HG03442 (cell line): ENCODE measurements around the gene DHDDS.
A peak's percentile ranks its signal among the peaks of the same experiment; 100 is the strongest.
"Not testable (repeated sequence)": the region's sequence is repeated elsewhere in the genome, so short reads cannot be mapped to it uniquely, and the experiment has no call there.

Experiments
- ATAC-seq: cut with Tn5 transposase; IDR thresholded peaks from one replicate; pipeline ENCODE4 v1.9.1; 2021; ENCODE audit warnings: mild to moderate bottlenecking, moderate library complexity; ENCODE audit not compliant: unreplicated experiment

The DHDDS gene

GRCh38 chr1:26431979-26432695 is at the start of gene DHDDS:
TSS of gene DHDDS (plus strand) at chr1:26432321. CDS start at chr1:26432946, 625 bp downstream.
- ATAC-seq, result peak; percentile 91

DNA sequence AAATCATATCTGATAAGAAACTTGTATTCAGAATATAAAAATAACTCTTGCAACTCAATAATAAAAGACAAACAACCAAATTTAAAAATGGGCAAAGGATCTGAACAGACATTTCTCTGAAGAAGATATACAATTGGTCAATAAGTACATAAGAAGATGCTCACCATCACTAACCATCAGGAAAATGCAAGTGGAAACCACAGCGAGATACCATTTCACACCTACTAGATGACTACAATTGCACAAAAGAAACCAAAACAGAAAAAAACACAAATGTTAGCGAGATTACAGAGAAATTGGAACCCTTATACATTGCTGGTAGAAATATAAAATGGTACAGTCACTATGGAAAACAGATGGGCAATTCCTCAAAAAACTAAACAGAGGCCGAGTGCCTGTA is 48.0 kb upstream of the DHDDS start:
- ATAC-seq, result no peak

DNA sequence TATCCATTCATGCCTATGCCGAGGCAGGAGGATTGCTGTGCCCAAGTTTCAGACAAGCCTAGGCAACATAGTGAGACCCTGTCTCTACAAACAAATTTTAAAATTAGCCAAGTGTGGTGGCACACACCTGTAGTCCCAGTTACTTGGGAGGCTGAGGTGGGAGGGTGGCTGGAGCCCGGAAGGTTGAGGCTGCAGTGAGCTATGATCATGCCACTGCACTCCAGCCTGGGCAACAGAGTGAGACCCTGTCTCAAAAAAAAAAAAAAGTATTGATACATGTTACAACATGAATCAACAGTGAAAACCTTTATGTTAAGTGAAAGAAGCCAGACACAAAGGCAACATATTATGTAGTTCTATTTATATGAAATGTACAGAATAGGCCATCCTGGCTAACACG is 47.1 kb upstream of the DHDDS start:
- not testable (repeated sequence) for ATAC-seq

GRCh38 chr1:26387447-26387846 is 44.7 kb upstream of the DHDDS start:
- ATAC-seq, result no peak

DNA sequence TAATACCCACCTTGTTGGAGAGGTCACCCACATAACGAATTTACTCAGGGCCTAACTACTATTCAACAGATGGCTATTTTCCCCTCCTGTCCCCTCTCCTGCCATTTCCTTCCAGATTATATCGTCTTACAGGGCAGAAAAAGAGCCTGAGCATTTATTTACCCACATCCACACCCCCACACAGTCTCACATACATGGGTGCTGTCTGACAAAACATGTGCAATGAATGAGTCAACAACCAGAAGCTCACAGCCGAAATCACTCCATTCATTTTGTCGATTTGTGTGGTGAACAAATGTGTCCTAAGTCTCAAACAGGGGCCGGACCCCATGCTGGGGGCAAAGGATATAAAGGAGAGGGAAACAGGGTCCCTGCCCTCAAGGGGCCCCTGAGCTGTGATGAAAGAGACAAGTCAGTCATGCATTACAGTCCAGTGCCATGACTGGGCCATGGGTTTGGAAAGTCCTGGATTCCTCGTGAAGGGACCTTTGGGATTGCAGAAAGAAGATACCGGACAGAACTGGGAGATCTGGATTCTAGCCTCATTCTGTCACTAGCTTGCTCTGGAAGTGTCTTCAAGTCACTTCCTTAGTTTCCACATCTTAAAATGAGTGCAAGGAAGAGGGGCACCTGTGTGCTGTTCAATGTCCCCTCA is 43.2 kb upstream of the DHDDS start:
- ATAC-seq, result no peak

GRCh38 chr1:26389604-26390247 is 42.4 kb upstream of the DHDDS start:
- no peak for ATAC-seq

DNA sequence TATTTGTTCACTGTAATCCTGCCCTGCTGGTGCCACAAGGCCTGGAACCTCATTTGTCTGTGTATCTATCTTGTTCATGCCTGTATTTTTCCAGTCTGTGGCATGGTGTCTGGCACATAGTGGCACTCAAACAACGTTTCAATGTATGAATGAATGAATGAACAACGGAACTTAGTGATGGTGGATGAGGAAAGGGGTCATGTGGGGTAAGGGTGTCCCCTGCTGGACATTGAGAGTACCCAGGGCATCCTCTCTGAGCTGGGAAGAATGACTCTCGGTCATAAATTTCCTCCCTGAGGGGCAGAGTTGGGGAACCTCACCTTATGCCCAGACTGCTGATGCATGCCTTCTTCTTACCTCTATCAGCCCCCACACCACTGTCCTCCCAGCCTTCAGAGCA is 40.7 kb upstream of the DHDDS start:
- no peak for ATAC-seq

DNA sequence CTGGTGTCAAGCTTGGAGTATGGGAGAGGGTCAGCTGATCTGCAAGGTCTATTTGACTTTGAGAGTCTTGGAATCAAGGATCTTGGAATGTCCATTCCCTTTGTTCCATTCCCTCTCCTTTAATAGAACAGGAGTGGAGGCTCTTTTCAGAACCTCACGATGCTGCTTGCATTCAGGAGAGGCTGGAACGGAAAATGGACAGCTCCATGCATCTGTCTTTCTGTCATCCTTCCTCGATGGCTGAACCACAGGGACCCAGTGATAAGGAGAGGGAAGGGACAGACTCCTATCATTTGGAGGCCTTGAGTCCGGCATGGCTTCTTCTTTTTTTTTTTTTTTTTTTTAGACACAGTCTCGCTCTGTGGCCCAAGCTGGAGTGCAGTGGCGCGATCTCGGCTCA is 36.4 kb upstream of the DHDDS start:
- ATAC-seq, result no peak

DNA sequence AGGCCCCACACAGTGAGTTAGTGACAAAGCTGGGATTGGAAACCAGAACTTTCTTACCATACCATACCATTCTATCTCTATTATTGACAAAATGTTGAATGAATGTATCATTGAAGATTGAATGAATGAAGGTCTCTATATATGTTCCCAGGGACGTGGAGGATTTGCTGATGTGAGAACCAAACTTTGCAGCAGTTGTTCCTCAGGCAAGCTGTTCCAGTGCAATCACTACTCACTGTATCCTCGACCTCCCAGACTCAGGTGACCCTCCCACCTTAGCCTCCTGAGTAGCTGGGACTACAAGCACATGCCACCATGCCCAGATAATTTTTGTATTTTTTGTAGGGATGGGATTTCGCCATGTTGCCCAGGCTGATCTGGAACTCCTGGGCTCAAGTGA is 33.1 kb upstream of the DHDDS start:
- no peak for ATAC-seq

GRCh38 chr1:26401891-26402290 is 30.2 kb upstream of the DHDDS start:
- no peak for ATAC-seq

DNA sequence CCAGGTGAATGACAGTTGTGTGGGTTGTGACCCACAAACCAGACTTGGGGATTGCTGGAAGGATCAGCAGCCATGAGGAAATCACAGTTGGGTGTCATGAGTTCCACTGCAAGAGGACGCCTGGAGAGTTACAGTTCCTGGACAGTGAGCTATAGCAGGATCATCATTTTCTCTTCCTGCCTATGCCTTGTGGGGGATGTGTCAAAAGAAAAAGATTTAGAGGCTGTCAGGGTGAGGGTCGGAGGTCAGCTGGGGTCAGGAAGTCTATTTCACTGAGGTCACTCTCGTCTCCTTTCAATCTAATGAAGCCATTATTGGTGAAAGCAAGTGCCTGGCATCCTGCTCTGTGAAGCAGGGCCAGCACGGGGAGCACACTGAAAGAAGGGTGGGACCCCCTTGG is 28.5 kb upstream of the DHDDS start:
- ATAC-seq, result no peak

GRCh38 chr1:26404641-26405040 is 27.5 kb upstream of the DHDDS start:
- ATAC-seq, result no peak

GRCh38 chr1:26405281-26405915 is 26.7 kb upstream of the DHDDS start:
- ATAC-seq, result no peak

DNA sequence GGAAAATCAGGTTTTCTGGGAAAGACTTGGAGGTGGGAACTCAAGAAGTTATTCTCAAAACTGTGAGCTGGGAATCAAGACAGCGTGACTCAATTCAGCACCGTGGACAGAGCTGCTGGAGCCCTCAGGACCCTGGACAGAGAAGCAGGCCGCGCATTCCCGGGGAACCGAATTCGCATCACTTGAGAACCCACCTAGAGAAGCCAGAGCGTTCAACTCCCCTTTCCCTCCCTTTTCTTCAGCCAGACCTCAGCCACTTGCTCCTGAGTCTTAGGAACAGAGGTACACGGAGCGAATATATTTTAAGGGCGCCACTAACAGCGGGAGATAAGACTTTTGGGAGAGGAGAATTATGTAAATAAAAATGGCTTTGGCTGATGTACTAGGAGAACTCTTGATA is 23.5 kb upstream of the DHDDS start:
- no peak for ATAC-seq

GRCh38 chr1:26409191-26409807 is 22.8 kb upstream of the DHDDS start:
- ATAC-seq, result no peak

DNA sequence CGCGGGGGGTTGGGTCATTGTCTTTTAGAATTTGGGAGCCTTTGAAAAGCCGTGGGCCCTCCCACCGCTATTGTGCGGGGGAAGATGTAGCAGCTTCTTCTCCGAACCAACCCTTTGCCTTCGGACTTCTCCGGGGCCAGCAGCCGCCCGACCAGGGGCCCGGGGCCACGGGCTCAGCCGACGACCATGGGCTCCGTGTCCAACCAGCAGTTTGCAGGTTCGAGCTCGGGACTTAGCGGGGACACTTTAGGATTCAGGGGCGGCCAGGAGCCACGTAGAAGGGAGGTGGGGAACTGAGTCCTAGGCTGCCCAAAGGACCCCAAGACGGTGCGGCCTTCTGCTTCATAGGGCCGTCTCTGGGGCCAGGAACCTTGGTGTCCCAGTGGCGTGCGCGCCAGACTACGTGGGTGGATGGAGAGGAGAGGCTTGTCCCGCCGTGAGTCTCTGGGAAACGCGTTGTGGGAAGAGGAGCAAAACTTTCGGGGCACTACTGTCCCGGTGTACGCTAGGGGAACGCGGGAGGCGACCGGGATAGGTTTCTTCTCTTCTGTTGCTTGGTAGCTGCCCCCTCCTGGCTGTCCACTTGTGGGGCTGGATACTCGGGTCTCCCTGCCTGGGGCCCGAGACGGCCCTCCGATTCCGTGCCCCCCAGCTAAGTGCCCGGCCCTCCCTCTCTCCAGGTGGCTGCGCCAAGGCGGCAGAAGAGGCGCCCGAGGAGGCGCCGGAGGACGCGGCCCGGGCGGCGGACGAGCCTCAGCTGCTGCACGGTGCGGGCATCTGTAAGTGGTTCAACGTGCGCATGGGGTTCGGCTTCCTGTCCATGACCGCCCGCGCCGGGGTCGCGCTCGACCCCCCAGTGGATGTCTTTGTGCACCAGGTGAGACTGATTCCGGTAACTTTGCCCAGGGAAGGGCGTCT is 21.2 kb upstream of the DHDDS start, which contains the start of gene LIN28A:
Gene LIN28A (plus strand): TSS at position 112 of the 918 bp plus-strand sequence. CDS start 75 bp downstream, at position 187.
- ATAC-seq, result no peak

- no peak for ATAC-seq
Observed at GRCh38 chr1:26411624-26412074, 20.5 kb upstream of the DHDDS start.

DNA sequence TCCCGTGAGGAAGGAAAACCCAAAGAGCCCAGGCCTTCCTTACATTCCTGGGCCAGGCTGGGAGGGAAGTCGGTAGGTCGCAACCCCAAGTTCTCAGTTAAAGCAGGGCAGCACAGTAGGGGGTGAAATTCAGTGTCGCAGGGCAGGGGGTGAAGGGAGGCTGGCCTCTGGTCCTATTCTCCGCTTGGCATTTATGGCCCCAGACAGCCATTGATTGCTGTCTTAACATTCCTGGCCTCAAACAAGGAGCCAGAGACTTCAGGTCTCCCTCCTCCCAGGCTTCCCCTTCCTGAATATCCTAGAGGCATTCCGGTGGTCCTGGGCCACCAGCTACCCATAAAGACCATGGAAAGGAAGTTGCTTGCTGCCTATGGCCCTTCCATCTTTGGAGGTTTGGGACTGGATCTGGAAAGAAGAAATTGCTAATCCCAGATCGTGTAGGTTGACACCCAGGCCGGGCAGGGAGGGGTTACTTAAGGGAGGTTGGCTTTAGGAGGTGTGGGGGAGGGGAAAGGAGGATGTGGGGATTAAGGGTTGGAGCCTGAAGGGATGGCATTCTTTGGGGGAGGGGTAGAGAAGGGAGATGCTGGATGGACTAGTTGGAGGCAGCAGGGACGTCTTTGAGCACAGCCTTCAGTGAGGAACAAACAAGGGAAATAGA is 19.8 kb upstream of the DHDDS start:
- ATAC-seq, result no peak

GRCh38 chr1:26413031-26413430 is 19.1 kb upstream of the DHDDS start:
- no peak for ATAC-seq
